GM19025 (cell line): ENCODE measurements around the gene CACNA2D1.

Experiments used
- ATAC-seq: cut with Tn5 transposase; IDR thresholded peaks from one replicate; pipeline ENCODE4 v1.9.1; 2021; ENCODE audit warnings: mild to moderate bottlenecking, low read depth, moderate library complexity; ENCODE audit not compliant: unreplicated experiment

Gene CACNA2D1

DNA sequence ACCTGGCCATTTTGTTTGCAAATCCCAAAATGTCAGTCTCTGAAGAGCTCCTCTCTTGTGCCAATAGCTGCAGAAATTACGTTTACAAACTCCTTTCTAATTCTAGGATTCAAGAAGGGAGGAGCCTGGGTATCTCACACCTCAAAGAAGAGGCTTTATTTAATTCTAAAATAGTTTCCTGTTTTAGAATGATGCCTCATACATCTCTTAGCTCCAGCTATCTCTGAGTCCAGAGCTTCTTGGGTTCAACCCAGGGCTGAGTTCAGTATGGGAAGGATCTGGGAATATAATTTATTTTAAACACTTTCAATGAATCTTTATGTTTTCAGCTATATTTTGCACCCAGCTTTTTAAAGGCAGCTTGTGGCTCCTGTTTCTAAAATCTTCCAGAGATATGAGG, 150.1 kb downstream of the CACNA2D1 start:
- no peak for ATAC-seq

DNA sequence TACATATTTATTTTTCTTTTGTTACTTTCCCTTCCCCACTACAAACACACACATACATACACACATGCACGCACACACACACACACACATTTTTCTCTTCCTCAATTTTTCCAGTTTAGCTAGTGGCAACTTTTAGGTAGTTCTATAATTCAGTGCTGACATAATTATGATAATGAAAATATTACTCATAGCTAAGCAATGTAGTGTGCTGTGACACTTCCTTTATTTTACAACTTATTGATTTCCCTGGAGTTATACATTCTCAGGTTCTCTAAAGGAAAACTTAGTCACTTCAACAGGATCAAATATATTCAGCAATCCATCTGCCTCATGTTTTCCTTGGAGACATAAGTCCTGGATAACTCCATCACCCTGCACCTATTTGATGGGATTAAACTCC, 151.6 kb downstream of the CACNA2D1 start:
- ATAC-seq: no peak

DNA sequence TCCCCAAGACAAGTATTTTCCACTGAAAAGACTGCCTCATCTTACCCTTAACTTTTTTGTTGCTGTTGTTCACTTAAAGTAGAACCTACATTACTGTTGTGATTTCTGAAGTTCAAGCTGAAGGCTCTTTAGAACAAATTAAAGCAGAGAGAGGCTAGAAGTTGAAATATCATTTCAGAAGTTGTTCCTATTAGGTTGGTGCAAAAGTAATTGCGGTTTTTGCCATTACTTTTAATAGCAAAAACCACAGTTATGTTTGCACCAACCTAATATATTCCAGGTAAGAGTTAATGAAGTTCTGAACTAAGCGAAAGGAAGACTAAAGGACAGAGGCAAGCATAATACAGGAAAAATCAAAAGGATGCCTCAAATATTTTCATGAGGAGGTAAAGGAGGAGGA, 153.7 kb downstream of the CACNA2D1 start:
- no peak for ATAC-seq

DNA sequence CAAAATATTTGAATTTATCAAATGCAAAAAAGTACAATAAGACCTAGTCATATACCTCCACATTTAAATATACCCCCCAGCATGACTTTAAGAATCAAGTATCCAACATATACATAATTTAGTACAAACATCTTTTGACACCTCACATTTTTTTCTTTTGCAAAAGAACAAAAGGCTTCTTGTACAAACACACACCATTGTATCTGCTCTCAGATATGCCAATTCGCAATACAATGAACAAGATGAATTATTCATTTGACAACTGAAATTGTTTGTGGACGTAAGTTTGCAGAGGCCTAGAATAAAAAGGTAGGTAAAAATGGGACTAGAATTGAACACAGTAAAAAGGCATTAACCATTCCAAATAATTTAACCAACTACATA, 154.4 kb downstream of the CACNA2D1 start:
- no peak for ATAC-seq

DNA sequence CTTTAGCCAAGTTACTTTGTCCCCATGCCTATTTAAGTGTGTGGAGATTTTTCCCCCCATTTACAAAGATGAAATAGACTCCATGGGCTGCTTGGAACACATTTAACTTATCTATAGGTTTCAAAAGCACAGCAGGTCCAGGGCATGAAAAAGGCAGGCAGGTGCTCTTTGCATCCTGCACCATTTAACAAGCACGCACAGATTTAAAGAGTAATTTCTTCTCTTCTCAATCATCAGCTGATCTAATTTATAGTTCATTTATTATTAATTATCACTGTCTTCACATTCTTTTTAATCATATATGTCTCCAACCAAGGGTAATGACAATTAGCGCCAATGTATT, 156.8 kb downstream of the CACNA2D1 start:
- no peak for ATAC-seq

- ATAC-seq: no peak
Observed at GRCh38 chr7:82286096-82286797, 157.3 kb downstream of the CACNA2D1 start.

DNA sequence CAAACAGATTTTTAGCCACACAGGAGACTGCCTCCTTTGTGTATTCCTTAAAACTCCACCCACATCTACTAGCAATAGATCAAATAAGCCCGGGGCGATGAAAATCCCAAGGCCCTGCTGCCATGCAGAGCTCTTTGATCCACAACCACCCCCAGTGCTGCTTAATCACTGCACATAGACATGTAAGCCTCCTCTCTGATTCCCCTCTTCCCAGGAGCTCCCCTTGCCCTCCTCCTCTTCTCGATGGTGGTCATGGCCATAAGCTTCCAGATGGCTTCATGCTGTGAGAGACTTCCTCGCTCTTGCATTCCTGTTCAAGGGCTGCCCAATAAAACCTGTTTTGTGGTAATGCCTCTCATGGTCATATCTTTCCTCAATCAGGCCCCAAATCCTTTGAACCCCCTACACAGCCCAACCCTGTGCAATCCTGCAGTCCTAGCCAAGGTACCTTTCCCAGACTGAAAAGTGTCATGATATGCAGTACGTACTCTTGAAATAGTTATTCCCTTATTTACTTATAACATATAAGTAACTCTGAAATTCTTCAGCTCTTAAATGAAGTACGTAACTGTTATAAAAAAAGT, 158.5 kb downstream of the CACNA2D1 start:
- ATAC-seq: no peak

- no peak for ATAC-seq
Observed at GRCh38 chr7:82275342-82275741, 168.2 kb downstream of the CACNA2D1 start.

DNA sequence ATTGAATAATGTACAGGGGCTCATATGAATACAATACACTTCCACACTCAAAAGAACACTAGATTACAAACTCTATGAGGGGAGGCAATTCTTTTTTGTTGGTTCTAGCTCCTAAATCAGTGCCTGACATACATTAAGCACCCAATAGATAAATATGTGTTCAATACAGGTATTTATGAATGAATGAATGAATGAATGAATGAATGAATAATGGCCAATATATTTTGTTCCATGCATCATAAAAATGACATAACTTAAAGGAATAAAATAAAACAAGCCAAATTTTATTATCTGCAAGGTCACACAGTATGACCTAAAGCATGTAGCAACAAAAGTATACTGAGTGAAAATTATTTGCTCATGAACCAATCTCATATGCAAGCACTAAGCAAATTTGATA, 168.9 kb downstream of the CACNA2D1 start:
- no peak for ATAC-seq

DNA sequence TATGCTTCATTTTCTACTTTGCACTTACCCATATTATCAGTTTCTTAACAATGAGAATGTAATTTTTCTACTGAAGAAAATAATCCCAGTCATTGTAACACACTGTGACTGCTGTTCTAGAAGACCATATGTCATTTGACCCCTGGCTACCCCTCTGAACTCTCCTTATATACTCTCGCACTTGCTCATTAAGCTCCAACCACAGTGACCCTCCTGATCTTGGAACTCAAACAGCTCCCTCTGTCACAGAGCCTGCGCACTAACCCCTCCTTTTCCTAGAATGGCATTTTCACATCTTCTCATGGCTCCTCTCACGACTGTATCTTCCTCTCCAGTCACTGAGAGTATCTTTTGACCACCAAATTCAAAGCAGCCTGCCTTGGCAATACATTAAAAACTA, 169.7 kb downstream of the CACNA2D1 start:
- no peak for ATAC-seq

DNA sequence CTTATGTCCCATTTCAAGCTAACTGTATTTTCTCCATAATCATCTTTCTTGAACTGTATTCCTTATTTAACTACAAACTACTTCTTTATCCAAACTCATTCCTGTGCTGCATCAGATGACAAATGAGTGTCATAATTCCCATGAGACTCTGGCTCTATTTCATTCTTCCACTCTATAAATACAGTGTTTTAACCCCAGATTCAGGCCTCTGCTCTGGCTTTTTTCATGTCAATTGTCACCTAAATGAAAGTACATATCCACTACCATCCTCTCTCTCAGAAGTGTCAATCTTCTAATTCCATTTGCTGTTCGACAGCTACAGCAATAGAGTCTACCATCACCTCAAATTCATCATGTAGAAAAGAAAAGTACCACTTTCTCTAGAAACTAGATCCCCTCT, 172.7 kb downstream of the CACNA2D1 start:
- ATAC-seq: no peak

- ATAC-seq: no peak
Observed at GRCh38 chr7:82268632-82269031, 174.9 kb downstream of the CACNA2D1 start.

DNA sequence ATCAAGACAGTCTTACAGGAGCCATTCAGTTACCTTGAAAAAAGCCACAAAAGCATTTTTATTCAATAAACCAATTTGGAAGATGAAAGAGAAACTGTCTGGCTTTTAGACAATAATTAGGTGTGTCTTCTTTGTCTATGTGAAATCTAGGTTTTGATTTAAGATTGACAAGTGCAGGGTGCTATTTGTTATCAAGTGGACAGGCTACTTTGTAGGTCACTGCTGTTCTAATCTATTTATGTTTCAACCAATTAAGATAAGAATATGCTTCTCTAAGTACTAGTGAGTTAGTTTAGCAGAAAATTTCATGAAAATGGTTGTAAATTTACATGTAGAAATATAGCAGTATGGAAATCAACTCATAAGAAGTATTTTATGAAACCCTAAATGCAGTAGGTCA, 177.5 kb downstream of the CACNA2D1 start:
- no peak for ATAC-seq

GRCh38 chr7:82264783-82265305, 178.7 kb downstream of the CACNA2D1 start:
- ATAC-seq: no peak

GRCh38 chr7:82263920-82264782, 179.4 kb downstream of the CACNA2D1 start:
- ATAC-seq: no peak

DNA sequence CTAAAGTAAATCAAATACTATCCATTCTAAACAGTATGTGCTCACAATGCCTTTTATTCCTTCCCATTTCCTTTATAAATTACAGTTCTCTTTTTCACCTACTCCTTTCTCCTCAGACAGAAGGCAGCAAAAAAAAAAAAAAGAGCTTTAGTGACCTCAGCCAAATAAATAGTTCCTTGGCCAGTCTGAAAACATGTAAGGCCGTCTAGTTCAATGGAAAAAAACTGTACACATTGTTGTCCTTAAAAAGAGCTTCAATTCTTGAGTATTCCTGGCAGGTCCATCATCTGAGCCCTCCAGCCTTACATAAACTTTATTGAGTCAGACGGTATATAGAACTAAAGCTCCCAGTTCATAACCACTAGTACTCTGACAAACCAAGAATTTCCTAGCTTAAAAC, 185.4 kb downstream of the CACNA2D1 start:
- no peak for ATAC-seq

DNA sequence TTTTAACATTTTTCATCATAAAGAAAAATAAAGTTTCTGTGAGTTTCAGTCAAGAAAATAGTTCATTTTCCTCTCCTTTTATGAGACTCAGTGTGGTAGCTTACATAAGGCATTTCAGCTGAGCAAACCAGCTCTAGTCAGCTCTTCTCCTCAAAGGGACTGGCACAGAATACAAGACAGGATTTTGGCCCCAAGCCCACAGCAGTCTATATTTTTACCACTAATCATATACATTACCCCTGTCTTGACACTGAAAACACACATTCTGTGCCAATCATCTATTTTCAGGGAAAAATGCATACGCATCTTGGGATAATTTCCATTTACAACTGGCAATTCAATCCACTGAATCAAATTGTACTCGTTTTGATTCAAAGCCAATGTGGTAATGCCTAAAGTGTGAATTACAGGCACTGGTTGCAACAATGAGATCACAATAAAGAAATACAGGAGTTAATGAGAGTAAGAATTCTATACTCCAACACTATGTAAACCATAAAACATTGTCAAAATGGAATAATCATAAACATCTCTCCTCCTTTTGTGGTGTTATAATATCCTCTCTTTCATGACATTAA, 186.4 kb downstream of the CACNA2D1 start:
- ATAC-seq: no peak

DNA sequence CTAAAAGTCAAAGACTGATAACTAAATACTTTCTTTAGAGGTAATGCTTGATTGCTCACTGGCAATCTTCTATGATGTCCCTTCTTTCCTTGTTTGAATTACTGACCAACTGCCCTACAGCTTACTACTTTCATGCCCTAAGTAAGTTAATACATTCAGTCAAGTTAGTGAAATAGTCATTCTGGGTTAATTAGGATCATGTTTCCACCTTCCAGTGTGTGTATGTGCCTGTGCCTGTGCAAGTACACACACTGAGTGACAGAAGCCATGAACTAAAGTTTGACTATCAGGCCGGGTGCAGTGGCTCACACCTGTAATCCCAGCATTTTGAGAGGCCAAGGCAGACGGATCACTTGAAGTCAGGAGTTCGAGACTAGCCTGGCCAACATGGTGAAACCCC, 187.9 kb downstream of the CACNA2D1 start:
- ATAC-seq: no peak

GRCh38 chr7:82250598-82250997, 193.0 kb downstream of the CACNA2D1 start:
- no peak for ATAC-seq

- no peak for ATAC-seq
Observed at GRCh38 chr7:82249979-82250378, 193.6 kb downstream of the CACNA2D1 start.

DNA sequence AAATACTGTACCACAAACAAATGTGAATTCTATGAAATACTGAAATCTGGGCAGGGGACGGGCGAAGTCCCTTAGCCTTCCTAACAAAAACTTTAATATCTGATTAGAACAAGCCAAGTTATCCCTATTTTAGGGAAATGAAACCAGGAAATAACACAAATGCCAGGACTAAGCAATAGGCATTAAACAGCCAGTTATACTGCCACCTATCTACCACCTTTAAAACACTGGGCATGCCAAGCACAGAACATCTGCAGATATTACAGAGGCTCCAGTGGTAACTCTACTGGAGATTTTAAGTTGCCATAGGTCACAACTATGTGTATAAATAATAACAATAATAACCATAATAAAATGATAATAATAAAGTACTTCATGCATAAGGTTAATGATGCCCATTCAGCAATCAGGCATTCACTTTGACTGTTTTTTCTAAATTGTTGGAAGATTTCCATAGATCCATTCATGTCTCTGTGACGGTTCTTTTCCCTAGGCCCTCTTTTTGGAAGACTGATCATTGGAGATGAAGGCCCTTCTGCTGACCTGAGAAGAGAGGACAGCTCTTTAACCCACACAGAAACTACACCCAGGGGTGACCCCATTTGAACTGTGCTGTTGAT, 195.7 kb downstream of the CACNA2D1 start:
- ATAC-seq: no peak
